Measurements from ENCODE around the gene VARS2.

- TF ChIP-seq CTCF (IDR thresholded peaks at IDR 0.05; ENCODE audit: extremely low read depth in 1 of 2, insufficient read depth in 1 of 2, low read depth in 1 of 2, low read length in 2 of 2), result no peak
- TF ChIP-seq POLR2AphosphoS5 (IDR thresholded peaks at IDR 0.05; ENCODE audit: insufficient read depth, low read depth, low read length), result no peak
- no peak for TF ChIP-seq EZH2 (IDR thresholded peaks at IDR 0.05; ENCODE audit: borderline replicate concordance, low read depth, low read length, severe bottlenecking)
- TF ChIP-seq MYC (IDR thresholded peaks at IDR 0.05; ENCODE audit: low read depth, low read length), result no peak
- no peak for TF ChIP-seq POLR2A (IDR thresholded peaks at IDR 0.05; ENCODE audit: low read depth, low read length)
- no peak for TF ChIP-seq JUN (IDR thresholded peaks at IDR 0.05; ENCODE audit: borderline replicate concordance, insufficient read depth, insufficient read length, low read depth)
Observed at GRCh38 chr6:30898750-30899360, 15.2 kb upstream of the VARS2 start.
